Measurements from ENCODE around the gene ANXA2.

Gene ANXA2

DNA sequence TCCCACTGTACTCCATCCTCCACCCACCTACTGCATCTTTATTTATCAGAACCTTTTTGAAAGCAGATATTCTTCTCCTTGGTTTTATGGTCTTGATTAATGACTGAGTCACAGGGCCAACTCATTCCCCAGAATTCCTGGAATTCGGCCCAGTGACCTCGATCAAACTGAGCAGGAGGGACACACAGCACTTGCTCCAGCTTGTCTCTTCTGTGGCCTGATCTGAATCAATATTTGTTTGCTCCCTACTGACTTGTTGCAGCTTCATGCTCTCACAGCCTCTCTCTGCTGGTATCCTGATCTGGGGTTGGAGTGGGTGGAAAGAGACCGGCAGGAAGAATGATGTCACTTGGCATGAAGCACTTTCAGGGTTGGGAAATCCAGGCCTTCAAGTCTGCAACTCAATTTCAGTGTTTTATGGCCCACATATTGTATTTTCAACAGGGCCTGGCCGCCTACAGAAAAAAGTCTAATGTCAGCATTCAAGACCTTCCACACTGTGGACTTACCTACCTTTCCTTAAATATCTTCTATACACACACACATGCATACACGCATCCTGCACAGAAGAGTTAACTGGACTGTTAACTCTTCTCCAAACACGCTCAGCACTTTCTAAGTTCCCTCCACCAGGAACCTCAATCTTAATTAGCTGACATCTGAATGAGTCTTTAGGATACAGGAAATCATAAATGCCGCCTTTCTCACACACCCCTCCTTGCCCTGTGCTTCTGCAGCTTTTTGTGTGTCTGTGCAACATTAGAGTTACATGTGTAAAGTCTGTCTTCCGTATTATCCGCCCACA is 4.6 kb downstream of the ANXA2 start (continued):
- TF ChIP-seq ISL1 (CRISPR knock-in tag; IDR thresholded peaks at IDR 0.05) (peak; percentile 68), SNAI2 (CRISPR knock-in tag; IDR thresholded peaks at IDR 0.05) (0 out of 2 replicates have a peak, but pooled peaks have one; percentile 33), TOX (CRISPR knock-in tag; IDR thresholded peaks at IDR 0.05; ENCODE audit: borderline replicate concordance) (peak; percentile 34)
- TF ChIP-seq, protein P1, sequence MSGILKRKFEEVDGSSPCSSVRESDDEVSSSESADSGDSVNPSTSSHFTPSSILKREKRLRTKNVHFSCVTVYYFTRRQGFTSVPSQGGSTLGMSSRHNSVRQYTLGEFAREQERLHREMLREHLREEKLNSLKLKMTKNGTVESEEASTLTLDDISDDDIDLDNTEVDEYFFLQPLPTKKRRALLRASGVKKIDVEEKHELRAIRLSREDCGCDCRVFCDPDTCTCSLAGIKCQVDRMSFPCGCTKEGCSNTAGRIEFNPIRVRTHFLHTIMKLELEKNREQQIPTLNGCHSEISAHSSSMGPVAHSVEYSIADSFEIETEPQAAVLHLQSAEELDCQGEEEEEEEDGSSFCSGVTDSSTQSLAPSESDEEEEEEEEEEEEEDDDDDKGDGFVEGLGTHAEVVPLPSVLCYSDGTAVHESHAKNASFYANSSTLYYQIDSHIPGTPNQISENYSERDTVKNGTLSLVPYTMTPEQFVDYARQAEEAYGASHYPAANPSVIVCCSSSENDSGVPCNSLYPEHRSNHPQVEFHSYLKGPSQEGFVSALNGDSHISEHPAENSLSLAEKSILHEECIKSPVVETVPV (CRISPR knock-in tag; IDR thresholded peaks at IDR 0.05): no peak; the same call in 1 of the 2 replicates
- TF ChIP-seq, protein P2, sequence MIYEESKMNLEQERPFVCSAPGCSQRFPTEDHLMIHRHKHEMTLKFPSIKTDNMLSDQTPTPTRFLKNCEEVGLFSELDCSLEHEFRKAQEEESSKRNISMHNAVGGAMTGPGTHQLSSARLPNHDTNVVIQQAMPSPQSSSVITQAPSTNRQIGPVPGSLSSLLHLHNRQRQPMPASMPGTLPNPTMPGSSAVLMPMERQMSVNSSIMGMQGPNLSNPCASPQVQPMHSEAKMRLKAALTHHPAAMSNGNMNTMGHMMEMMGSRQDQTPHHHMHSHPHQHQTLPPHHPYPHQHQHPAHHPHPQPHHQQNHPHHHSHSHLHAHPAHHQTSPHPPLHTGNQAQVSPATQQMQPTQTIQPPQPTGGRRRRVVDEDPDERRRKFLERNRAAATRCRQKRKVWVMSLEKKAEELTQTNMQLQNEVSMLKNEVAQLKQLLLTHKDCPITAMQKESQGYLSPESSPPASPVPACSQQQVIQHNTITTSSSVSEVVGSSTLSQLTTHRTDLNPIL (CRISPR knock-in tag; IDR thresholded peaks at IDR 0.05; ENCODE audit: low read depth): peak; percentile 83

DNA sequence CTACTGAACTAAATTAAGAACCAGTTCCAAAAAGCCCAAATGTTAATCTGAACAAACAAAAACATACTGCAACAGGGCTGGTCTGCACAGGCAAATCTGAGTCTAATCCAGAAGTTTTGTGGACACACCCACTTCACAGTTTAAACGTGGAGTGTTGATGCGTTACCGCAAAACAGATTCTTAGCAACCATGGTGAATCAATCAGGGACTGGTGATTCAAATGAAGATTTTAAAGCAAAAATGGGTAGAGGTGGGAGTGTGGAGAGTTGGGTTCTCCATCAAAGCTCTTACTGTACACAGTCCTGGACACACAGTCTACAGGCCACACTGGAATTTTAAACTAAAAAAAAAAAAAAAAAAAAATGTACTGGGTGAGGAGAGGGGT is 5.2 kb downstream of the ANXA2 start:
- peak; percentile 18 for ATAC-seq
- TF ChIP-seq, protein P3, sequence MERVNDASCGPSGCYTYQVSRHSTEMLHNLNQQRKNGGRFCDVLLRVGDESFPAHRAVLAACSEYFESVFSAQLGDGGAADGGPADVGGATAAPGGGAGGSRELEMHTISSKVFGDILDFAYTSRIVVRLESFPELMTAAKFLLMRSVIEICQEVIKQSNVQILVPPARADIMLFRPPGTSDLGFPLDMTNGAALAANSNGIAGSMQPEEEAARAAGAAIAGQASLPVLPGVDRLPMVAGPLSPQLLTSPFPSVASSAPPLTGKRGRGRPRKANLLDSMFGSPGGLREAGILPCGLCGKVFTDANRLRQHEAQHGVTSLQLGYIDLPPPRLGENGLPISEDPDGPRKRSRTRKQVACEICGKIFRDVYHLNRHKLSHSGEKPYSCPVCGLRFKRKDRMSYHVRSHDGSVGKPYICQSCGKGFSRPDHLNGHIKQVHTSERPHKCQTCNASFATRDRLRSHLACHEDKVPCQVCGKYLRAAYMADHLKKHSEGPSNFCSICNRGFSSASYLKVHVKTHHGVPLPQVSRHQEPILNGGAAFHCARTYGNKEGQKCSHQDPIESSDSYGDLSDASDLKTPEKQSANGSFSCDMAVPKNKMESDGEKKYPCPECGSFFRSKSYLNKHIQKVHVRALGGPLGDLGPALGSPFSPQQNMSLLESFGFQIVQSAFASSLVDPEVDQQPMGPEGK (CRISPR knock-in tag; IDR thresholded peaks at IDR 0.05; ENCODE audit: borderline replicate concordance): 0 out of 2 replicates have a peak, but pooled peaks have one; percentile 41
- TF ChIP-seq ZFP30 (CRISPR knock-in tag; IDR thresholded peaks at IDR 0.05) (no peak), TOX (CRISPR knock-in tag; IDR thresholded peaks at IDR 0.05; ENCODE audit: borderline replicate concordance) (0 out of 2 replicates have a peak, but pooled peaks have one; percentile 27), ESRRG (CRISPR knock-in tag; IDR thresholded peaks at IDR 0.05) (0 out of 2 replicates have a peak, but pooled peaks have one; percentile 35)

DNA sequence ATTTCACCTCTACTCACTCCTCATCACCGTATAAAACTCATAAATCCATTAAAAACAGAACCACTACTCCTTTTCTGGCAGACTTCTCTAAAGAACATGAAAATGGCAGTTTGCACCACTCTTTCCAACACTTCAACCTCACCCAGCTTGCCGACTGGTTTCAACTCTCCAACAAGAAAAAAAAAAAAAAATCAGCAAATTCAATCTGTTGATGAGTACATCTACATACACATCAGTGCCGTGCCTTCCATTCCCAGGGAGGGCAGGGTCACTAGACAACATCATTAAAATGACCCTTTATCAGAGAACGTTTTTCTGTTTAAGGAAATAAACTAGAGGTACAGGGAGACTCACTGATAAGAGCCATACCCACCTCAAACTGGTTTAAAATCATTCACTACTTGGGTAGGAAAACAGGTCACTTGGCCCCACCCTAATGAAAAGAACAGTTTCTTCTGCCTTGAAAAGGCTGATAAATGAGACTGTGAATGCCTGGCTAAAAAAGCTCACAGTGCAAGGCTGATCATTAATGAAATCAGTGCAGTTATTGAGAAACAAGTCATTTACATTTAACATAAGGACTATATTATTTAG is 6.0 kb downstream of the ANXA2 start:
- TF ChIP-seq, protein P4, sequence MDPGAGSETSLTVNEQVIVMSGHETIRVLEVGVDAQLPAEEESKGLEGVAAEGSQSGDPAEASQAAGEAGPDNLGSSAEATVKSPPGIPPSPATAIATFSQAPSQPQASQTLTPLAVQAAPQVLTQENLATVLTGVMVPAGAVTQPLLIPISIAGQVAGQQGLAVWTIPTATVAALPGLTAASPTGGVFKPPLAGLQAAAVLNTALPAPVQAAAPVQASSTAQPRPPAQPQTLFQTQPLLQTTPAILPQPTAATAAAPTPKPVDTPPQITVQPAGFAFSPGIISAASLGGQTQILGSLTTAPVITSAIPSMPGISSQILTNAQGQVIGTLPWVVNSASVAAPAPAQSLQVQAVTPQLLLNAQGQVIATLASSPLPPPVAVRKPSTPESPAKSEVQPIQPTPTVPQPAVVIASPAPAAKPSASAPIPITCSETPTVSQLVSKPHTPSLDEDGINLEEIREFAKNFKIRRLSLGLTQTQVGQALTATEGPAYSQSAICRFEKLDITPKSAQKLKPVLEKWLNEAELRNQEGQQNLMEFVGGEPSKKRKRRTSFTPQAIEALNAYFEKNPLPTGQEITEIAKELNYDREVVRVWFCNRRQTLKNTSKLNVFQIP (CRISPR knock-in tag; IDR thresholded peaks at IDR 0.05; ENCODE audit: borderline replicate concordance, low read depth): no peak
- TF ChIP-seq ARNTL (CRISPR knock-in tag; IDR thresholded peaks at IDR 0.05; ENCODE audit: borderline replicate concordance, low read depth) (no peak), CSDC2 (CRISPR knock-in tag; IDR thresholded peaks at IDR 0.05) (no peak), ZNF565 (CRISPR knock-in tag; conservative IDR thresholded peaks at IDR 0.05; ENCODE audit: low read depth) (no peak), BACH2 (CRISPR knock-in tag; IDR thresholded peaks at IDR 0.05; ENCODE audit: borderline replicate concordance) (no peak), OSR1 (CRISPR knock-in tag; IDR thresholded peaks at IDR 0.05) (no peak), ZC3H10 (CRISPR knock-in tag; IDR thresholded peaks at IDR 0.05) (no peak), ISL1 (CRISPR knock-in tag; IDR thresholded peaks at IDR 0.05) (no peak), TCF4 (CRISPR knock-in tag; IDR thresholded peaks at IDR 0.05; ENCODE audit: borderline replicate concordance) (no peak), ESRRG (CRISPR knock-in tag; IDR thresholded peaks at IDR 0.05) (no peak)
- ATAC-seq: no peak

DNA sequence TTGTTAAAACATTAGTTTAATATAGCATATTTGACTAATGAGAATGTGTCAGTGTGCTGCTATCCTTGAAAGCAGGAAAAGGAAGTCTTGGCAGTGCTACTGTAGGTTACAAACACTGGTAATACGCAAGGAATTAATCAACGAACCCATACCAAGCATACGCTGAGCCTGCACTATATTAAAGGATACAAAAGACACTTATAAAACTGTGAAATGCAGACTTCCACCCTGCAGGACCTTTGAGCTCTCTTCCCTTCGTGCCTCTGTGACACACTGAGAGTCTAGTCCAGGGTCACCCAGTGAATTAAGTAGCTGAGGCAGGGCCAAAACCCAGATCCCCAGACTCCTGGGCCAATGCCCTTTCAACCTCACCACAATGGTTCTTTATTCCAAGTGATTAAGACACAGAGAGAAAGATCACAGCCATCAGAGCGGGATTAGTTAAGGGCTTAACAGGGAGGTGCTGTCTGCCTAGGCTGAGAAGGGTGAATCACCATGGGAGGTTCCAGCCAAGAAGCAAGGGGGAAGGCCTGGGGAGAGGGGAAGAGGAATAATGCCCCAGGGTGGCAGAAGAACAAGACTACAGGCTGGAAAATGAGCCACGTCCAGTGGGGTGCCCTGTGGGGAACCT is 6.8 kb downstream of the ANXA2 start:
- peak; percentile 40 for ATAC-seq
- TF ChIP-seq RARB (CRISPR knock-in tag; IDR thresholded peaks at IDR 0.05) (peak; percentile 53; the same call in 1 of the 2 replicates), ZFP30 (CRISPR knock-in tag; IDR thresholded peaks at IDR 0.05) (0 out of 2 replicates have a peak, but pooled peaks have one; percentile 21), ARNTL (CRISPR knock-in tag; IDR thresholded peaks at IDR 0.05; ENCODE audit: borderline replicate concordance, low read depth) (no peak), ZNF70 (CRISPR knock-in tag; IDR thresholded peaks at IDR 0.05) (peak; percentile 27; the same call in 1 of the 2 replicates), TOX (CRISPR knock-in tag; IDR thresholded peaks at IDR 0.05; ENCODE audit: borderline replicate concordance) (no peak), BACH2 (CRISPR knock-in tag; IDR thresholded peaks at IDR 0.05; ENCODE audit: borderline replicate concordance) (no peak), SNAI2 (CRISPR knock-in tag; IDR thresholded peaks at IDR 0.05) (no peak), ZNF8 (CRISPR knock-in tag; IDR thresholded peaks at IDR 0.05) (no peak), OSR1 (CRISPR knock-in tag; IDR thresholded peaks at IDR 0.05) (no peak), TCF4 (CRISPR knock-in tag; IDR thresholded peaks at IDR 0.05; ENCODE audit: borderline replicate concordance) (no peak)
- TF ChIP-seq, protein P1 (CRISPR knock-in tag; IDR thresholded peaks at IDR 0.05): no peak
- TF ChIP-seq, protein P5, sequence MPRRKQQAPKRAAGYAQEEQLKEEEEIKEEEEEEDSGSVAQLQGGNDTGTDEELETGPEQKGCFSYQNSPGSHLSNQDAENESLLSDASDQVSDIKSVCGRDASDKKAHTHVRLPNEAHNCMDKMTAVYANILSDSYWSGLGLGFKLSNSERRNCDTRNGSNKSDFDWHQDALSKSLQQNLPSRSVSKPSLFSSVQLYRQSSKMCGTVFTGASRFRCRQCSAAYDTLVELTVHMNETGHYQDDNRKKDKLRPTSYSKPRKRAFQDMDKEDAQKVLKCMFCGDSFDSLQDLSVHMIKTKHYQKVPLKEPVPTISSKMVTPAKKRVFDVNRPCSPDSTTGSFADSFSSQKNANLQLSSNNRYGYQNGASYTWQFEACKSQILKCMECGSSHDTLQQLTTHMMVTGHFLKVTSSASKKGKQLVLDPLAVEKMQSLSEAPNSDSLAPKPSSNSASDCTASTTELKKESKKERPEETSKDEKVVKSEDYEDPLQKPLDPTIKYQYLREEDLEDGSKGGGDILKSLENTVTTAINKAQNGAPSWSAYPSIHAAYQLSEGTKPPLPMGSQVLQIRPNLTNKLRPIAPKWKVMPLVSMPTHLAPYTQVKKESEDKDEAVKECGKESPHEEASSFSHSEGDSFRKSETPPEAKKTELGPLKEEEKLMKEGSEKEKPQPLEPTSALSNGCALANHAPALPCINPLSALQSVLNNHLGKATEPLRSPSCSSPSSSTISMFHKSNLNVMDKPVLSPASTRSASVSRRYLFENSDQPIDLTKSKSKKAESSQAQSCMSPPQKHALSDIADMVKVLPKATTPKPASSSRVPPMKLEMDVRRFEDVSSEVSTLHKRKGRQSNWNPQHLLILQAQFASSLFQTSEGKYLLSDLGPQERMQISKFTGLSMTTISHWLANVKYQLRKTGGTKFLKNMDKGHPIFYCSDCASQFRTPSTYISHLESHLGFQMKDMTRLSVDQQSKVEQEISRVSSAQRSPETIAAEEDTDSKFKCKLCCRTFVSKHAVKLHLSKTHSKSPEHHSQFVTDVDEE (CRISPR knock-in tag; IDR thresholded peaks at IDR 0.05): no peak
- TF ChIP-seq, protein P2 (CRISPR knock-in tag; IDR thresholded peaks at IDR 0.05; ENCODE audit: low read depth): 0 out of 2 replicates have a peak, but pooled peaks have one; percentile 15

All from SK-N-SH treated with all-trans-retinoic acid at 6 μM for 48 hours (cell line).